Panc1 (cell line): Measurements from ENCODE around the gene STXBP4. TPM values are rescaled to one million over a fixed set of nuclear protein-coding genes. Genes with fewer than 3 reads are reported as not detected.
"Not testable (repeated sequence)": the region's sequence is repeated elsewhere in the genome, so short reads cannot be mapped to it uniquely, and the experiment has no call there.

Experiments
- ATAC-seq: fragments of 200-7000 bp; cut with Tn5 transposase; 2 replicates; pipeline ENCODE4 v1.9.1; 2020; ENCODE audit warnings: mild to moderate bottlenecking, moderate library complexity
- BruUV-seq: library from RNA; stranded (reverse); fragments of 400-500 nt; replicated peaks from 2 replicates; lab custom pipeline; 2021; lab: Mats Ljungman, UMichigan
- CTCF ChIA-PET: fragments of 300-600 bp; sonication (Branson Sonifier 250); formaldehyde crosslinking; loops from one replicate; lab custom pipeline; 2022; ENCODE audit warnings: antibody characterized with exemption; lab: Charles Lee
- POLR2A ChIA-PET: fragments of 300-600 bp; sonication (Branson Sonifier 250); formaldehyde crosslinking; loops from one replicate; lab custom pipeline; 2022; ENCODE audit warnings: antibody characterized with exemption; lab: Charles Lee
- DNase-seq: peaks from one replicate; pipeline ENCODE4 v3.0.0-alpha.2; 2010; ENCODE audit warnings: low read depth, low spot score
- H3K27ac ChIP-seq: 2 replicates; pipeline ENCODE4 v1.5.1; 2011; ENCODE audit warnings: mild to moderate bottlenecking, low read length, inconsistent platforms
- H3K27me3 ChIP-seq: fragments of 200-500 bp; sonication (Bioruptor generic); 2 replicates; pipeline ENCODE4 v1.6.0; 2014; ENCODE audit warnings: low read length, inconsistent platforms; ENCODE audit not compliant: control insufficient read depth, insufficient read depth
- H3K36me3 ChIP-seq: fragments of 200-500 bp; sonication (Bioruptor generic); 2 replicates; pipeline ENCODE4 v1.5.1; 2014; ENCODE audit warnings: inconsistent platforms, mild to moderate bottlenecking, low read length, moderate library complexity; ENCODE audit not compliant: control insufficient read depth, insufficient read depth
- H3K4me1 ChIP-seq: 2 replicates; pipeline ENCODE4 v1.5.1; 2011; ENCODE audit warnings: inconsistent platforms, mild to moderate bottlenecking, low read length, moderate library complexity; ENCODE audit not compliant: control insufficient read depth, insufficient read depth
- H3K4me3 ChIP-seq, 2 experiments: 2 replicates each; pipeline ENCODE4 v1.5.1; 2011 to 2012; ENCODE audit warnings: low read depth in 2 of 2, low read length in 2 of 2, mild to moderate bottlenecking in 2 of 2, inconsistent platforms in 1 of 2, moderate library complexity in 1 of 2
- H3K9me3 ChIP-seq: fragments of 200-500 bp; sonication (Bioruptor generic); 2 replicates; pipeline ENCODE4 v1.5.1; 2014; ENCODE audit warnings: low read depth, mild to moderate bottlenecking, inconsistent platforms, low read length, moderate library complexity; ENCODE audit not compliant: control insufficient read depth, insufficient read depth
- CTCF ChIP-seq: fragments of 450-650 bp; IDR thresholded peaks from 2 replicates; pipeline ENCODE4 v1.5.1; 2017; ENCODE audit warnings: mild to moderate bottlenecking
- POLR2AphosphoS5 ChIP-seq: IDR thresholded peaks from 2 replicates; pipeline ENCODE4 v1.6.1; 2012; ENCODE audit warnings: mild to moderate bottlenecking, low read depth, low read length, moderate library complexity
- REST ChIP-seq, 2 experiments: IDR thresholded peaks; 2 replicates each; pipeline ENCODE4 v1.6.1; 2011 to 2012; ENCODE audit warnings: low read depth in 2 of 2, control low read depth in 1 of 2, low read length in 1 of 2, mild to moderate bottlenecking in 1 of 2, moderate library complexity in 1 of 2; ENCODE audit not compliant: insufficient read depth in 1 of 2
- SIN3A ChIP-seq: IDR thresholded peaks from 2 replicates; pipeline ENCODE4 v1.6.1; 2012; ENCODE audit warnings: low read depth, mild to moderate bottlenecking, low read length, moderate library complexity, borderline replicate concordance; ENCODE audit not compliant: insufficient read depth
- TCF7L2 ChIP-seq: IDR thresholded peaks from 2 replicates; pipeline ENCODE4 v1.6.1; 2011; ENCODE audit warnings: mild to moderate bottlenecking, low read depth, low read length, inconsistent platforms
- in situ Hi-C: cut with HindIII; loops from 2 replicates; pipeline ENCODE4 v1.10.0; 2016; ENCODE audit warnings: low sequenced_read_pairs, low pct_unique_long_range_greater_than_20kb
- intact Hi-C: fragments of 100-400 bp; cut with micrococcal nuclease; formaldehyde crosslinking; loops from one replicate; pipeline ENCODE4 v1.10.0; 2022; ENCODE audit not compliant: unreplicated experiment
- total RNA-seq: library from RNA; stranded (reverse); gene quantifications from one replicate; pipeline ENCODE4 v1.2.1, GENCODE V29; 2021; ENCODE audit not compliant: unreplicated experiment

The STXBP4 gene
- total RNA-seq, 1 experiment from 2014 or later: 12.8 TPM

GRCh38 chr17:55069983-55070529 is 101.5 kb downstream of the STXBP4 start:
- TF ChIP-seq SIN3A (no peak), POLR2AphosphoS5 (no peak), TCF7L2 (no peak), REST (IDR thresholded peaks at IDR 0.05; ENCODE audit: insufficient read depth in 1 of 2, low read depth in 2 of 2, low read length in 1 of 2) (no peak), CTCF (no peak)
- in situ Hi-C loops (no loop called here), intact Hi-C loops (no loop called here)
- no peak for ATAC-seq
- H3K27ac ChIP-seq: no peak overlapping the region
- no peak for DNase-seq
- no peaks in the 10 kb centered on the region for H3K4me1 ChIP-seq
- H3K4me3 ChIP-seq: no peak overlapping the region
- H3K27me3 ChIP-seq: no peaks in the 10 kb centered on the region
- CTCF ChIA-PET: no interaction called here
- BruUV-seq: no TSS peak
- H3K9me3 ChIP-seq: no peaks in the 10 kb centered on the region
- POLR2A ChIA-PET: no interaction called here
- no peaks in the 10 kb centered on the region for H3K36me3 ChIP-seq

- intact Hi-C loops: no loop called here
- no TSS peak for BruUV-seq
- TF ChIP-seq REST (IDR thresholded peaks at IDR 0.05; ENCODE audit: insufficient read depth in 1 of 2, low read depth in 2 of 2, low read length in 1 of 2) (no peak), POLR2AphosphoS5 (no peak), SIN3A (no peak), CTCF (no peak), TCF7L2 (no peak)
- Histone ChIP-seq H3K9me3 (no peaks in the 10 kb centered on the region), H3K27me3 (no peaks in the 10 kb centered on the region), H3K4me1 (no peaks in the 10 kb centered on the region), H3K36me3 (no peaks in the 10 kb centered on the region), H3K4me3 (no peak overlapping the region), H3K27ac (no peak overlapping the region)
- ATAC-seq: no peak
- in situ Hi-C loops: no loop called here
- ChIA-PET POLR2A (no interaction called here), CTCF (no interaction called here)
- no peak for DNase-seq
These were observed 104.3 kb downstream of the STXBP4 start for GRCh38 chr17:55072898-55073297.

GRCh38 chr17:55073467-55073866 is 104.9 kb downstream of the STXBP4 start:
- H3K4me3 ChIP-seq, in situ Hi-C loops, H3K4me1 ChIP-seq, CTCF ChIA-PET, intact Hi-C loops, BruUV-seq, POLR2A ChIA-PET, ATAC-seq, H3K36me3 ChIP-seq, H3K9me3 ChIP-seq, H3K27me3 ChIP-seq, DNase-seq, H3K27ac ChIP-seq: not testable (repeated sequence)
